Gastrocnemius medialis (tissue), 4 donors: ENCODE measurements around the gene ADGRG1.

Experiments
- POLR2A ChIP-seq, 2 donors: fragments of 450-650 bp; IDR thresholded peaks; one replicate each; pipeline ENCODE4 v1.6.1; 2017; ENCODE audit warnings: antibody characterized with exemption in 2 of 2, mild to moderate bottlenecking in 2 of 2, moderate library complexity in 2 of 2
- TF ChIP-seq, protein P1 (sequence below), 5 experiments: fragments of 450-650 bp in 3 of 5; fragments of 200-600 bp in 2 of 5; sonication (generic) in 2 of 5; IDR thresholded peaks in 4 of 5; conservative IDR thresholded peaks in 1 of 5; 1 replicate in 4 of 5; 2 replicates in 1 of 5; pipeline ENCODE4 v1.5.1; 2016 to 2019; ENCODE audit warnings: antibody characterized with exemption in 5 of 5, mild to moderate bottlenecking in 3 of 5, moderate library complexity in 3 of 5

- TF ChIP-seq, protein P1, sequence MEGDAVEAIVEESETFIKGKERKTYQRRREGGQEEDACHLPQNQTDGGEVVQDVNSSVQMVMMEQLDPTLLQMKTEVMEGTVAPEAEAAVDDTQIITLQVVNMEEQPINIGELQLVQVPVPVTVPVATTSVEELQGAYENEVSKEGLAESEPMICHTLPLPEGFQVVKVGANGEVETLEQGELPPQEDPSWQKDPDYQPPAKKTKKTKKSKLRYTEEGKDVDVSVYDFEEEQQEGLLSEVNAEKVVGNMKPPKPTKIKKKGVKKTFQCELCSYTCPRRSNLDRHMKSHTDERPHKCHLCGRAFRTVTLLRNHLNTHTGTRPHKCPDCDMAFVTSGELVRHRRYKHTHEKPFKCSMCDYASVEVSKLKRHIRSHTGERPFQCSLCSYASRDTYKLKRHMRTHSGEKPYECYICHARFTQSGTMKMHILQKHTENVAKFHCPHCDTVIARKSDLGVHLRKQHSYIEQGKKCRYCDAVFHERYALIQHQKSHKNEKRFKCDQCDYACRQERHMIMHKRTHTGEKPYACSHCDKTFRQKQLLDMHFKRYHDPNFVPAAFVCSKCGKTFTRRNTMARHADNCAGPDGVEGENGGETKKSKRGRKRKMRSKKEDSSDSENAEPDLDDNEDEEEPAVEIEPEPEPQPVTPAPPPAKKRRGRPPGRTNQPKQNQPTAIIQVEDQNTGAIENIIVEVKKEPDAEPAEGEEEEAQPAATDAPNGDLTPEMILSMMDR (IDR thresholded peaks at IDR 0.05 in 4 of 5, conservative IDR thresholded peaks at IDR 0.05 in 1 of 5) = no peak
- no peak for TF ChIP-seq POLR2A (IDR thresholded peaks at IDR 0.05)
These were observed 71.1 kb downstream of the ADGRG1 start for GRCh38 chr16:57699481-57699880.
